Measurements from ENCODE around the gene CAMTA1.

GRCh38 chr1:7516341-7516740 is 731.1 kb downstream of the CAMTA1 start:
- TF ChIP-seq, protein P1, sequence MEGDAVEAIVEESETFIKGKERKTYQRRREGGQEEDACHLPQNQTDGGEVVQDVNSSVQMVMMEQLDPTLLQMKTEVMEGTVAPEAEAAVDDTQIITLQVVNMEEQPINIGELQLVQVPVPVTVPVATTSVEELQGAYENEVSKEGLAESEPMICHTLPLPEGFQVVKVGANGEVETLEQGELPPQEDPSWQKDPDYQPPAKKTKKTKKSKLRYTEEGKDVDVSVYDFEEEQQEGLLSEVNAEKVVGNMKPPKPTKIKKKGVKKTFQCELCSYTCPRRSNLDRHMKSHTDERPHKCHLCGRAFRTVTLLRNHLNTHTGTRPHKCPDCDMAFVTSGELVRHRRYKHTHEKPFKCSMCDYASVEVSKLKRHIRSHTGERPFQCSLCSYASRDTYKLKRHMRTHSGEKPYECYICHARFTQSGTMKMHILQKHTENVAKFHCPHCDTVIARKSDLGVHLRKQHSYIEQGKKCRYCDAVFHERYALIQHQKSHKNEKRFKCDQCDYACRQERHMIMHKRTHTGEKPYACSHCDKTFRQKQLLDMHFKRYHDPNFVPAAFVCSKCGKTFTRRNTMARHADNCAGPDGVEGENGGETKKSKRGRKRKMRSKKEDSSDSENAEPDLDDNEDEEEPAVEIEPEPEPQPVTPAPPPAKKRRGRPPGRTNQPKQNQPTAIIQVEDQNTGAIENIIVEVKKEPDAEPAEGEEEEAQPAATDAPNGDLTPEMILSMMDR (IDR thresholded peaks at IDR 0.05; ENCODE audit: borderline replicate concordance, extremely low read depth, low read length, poor library complexity, severe bottlenecking) = no peak
- no peak for TF ChIP-seq EZH2 (IDR thresholded peaks at IDR 0.05; ENCODE audit: borderline replicate concordance, low read depth, low read length, severe bottlenecking)

All from DND-41 (cell line).